Adipocyte (in vitro differentiated cells): Measurements from ENCODE around the gene PIGS.

Experiments used
- DNase-seq: peaks from one replicate; pipeline ENCODE4 v3.0.0-alpha.2; 2015; ENCODE audit warnings: low read depth
- H3K27me3 ChIP-seq: replicated peaks from 2 replicates; pipeline ENCODE4 v1.7.0; 2013; ENCODE audit warnings: mild to moderate bottlenecking, low read length, moderate library complexity; ENCODE audit not compliant: control insufficient read depth, insufficient read depth
- H3K36me3 ChIP-seq: 2 replicates; pipeline ENCODE4 v1.7.0; 2013; ENCODE audit warnings: low read length, mild to moderate bottlenecking, moderate library complexity; ENCODE audit not compliant: control insufficient read depth, insufficient read depth, severe bottlenecking
- H3K4me1 ChIP-seq: 2 replicates; pipeline ENCODE4 v1.7.0; 2013; ENCODE audit warnings: mild to moderate bottlenecking, low read length, moderate library complexity; ENCODE audit not compliant: control insufficient read depth, insufficient read depth
- H3K4me3 ChIP-seq: 2 replicates; pipeline ENCODE4 v1.7.0; 2013; ENCODE audit warnings: mild to moderate bottlenecking, low read length, moderate library complexity
- H3K9ac ChIP-seq: 2 replicates; pipeline ENCODE4 v1.7.0; 2013; ENCODE audit warnings: mild to moderate bottlenecking, low read length, moderate library complexity
- H3K9me3 ChIP-seq: 2 replicates; pipeline ENCODE4 v1.7.0; 2013; ENCODE audit warnings: mild to moderate bottlenecking, low read length, moderate library complexity; ENCODE audit not compliant: control insufficient read depth

PIGS gene

DNA sequence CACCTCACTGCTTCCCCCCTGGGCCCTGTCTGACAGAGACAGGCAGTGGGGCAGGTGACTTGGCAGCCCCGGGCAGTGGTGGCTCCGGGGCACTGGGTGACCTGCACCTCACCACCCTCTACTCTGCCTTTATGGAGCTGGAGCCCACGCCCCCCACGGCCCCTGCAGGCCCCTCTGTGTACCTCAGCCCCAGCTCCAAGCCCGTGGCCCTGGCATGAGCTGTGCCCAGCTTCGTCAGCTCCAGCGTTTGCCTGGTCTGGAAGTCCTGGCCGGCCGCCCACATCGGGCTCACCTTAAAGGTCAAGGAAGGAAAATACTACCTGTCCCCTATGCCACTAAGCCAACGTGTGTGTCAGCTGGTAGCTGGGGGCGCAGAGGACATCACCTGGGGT, 34.1 kb downstream of the PIGS start:
- Histone ChIP-seq H3K36me3 (no peaks in the 10 kb centered on the region), H3K4me3 (no peak overlapping the region), H3K27me3 (peaks cover 17% of the 10 kb centered on the region), H3K9me3 (no peaks in the 10 kb centered on the region), H3K9ac (no peak overlapping the region), H3K4me1 (no peaks in the 10 kb centered on the region)
- DNase-seq = no peak

DNA sequence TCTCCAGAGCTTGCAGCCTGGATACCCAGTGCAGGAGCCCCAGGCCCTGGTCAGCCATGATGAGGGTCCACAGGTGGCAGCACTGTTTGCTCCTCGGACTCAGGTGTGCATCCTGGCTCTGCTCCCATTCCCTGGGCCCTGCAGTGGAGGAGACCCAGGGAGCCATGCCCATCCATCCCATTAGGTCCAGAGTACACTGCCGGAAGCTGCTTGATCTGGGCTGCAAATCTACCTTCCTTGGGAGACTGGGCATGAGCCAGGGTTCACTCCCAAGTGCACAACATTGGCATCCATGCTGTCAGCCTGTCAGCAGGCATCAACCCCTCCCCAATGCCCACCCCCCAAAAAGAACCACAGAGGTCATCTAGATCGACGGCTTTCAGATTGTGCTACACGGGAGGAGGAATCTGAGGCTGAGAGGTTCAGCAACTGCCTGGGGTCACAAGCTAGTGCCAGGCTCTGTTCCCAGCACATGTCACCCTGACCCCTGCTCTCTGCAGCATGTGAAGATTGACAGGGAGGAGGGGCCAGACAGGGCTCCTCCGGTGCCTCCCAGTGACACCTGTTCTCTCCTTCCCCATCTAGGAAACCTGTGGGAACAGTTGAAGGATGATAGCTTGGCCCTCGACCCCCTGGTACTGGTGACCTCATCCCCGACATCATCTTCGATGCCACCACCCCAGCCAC, 34.6 kb downstream of the PIGS start:
- DNase-seq = no peak
- Histone ChIP-seq H3K27me3 (peaks cover 17% of the 10 kb centered on the region), H3K9me3 (no peaks in the 10 kb centered on the region)

DNA sequence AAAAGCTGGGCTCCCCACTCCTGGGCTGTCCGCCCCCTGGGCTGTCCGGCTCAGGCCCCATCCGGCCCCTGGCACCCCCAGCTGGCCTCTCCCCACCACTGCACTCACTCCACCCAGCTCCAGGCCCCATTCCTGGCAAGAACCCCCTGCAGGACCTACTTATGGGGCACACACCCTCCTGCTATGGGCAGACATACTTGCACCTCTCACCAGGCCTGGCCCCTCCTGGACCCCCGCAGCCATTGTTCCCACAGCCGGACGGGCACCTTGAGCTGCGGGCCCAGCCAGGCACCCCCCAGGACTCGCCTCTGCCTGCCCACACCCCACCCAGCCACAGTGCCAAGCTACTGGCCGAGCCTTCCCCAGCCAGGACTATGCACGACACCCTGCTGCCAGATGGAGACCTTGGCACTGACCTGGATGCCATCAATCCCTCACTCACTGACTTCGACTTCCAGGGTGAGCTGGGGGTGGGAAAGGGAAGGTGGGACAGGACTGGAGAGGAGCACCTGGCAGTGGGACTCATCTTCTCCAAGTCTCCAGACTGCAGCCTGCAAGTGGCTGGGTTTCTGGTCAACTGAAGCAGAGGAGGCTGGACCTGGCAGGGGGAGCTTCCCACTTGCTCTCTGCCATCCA, 36.5 kb downstream of the PIGS start:
- Histone ChIP-seq H3K9me3 (no peaks in the 10 kb centered on the region), H3K4me3 (no peak overlapping the region), H3K27me3 (peaks cover 17% of the 10 kb centered on the region), H3K4me1 (no peaks in the 10 kb centered on the region), H3K9ac (no peak overlapping the region), H3K36me3 (no peaks in the 10 kb centered on the region)
- DNase-seq = no peak

More for the DNA sequence above, 34.6 kb downstream of the PIGS start:
- Histone ChIP-seq H3K36me3 (no peaks in the 10 kb centered on the region), H3K4me3 (no peak overlapping the region), H3K4me1 (no peaks in the 10 kb centered on the region), H3K9ac (no peak overlapping the region)

DNA sequence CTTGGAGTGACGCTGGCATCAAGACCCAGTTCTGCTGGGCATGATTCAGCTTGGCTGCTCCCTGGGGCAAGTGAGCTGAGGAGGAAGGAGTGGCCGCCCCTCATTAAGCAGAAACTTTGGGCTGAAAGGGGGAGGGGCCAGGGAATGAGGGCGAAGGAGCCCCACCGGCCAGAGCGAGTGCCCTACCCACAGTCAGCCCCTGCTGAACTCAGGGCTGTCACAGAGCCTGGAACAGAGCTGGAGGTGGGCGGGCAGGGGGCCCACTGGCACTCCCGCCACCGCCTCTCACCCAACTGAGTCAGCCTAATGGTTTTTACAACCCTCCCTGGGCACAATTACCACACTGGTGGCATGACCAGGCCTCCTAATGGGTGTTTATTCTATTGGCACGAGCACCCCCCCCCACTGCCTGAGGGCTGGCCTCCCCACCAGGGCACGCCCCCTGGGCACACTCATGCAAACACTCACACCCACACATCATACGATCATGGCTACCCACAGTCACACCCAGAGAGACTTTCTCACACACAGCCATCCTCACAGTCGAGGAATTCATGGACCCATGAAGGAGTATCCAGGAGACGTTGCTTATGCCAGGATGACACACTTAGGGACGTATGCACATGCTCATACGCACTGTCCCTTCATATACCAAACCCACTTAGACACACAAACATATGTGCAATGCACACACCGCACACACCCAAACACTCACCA, 38.1 kb downstream of the PIGS start:
- no peak for DNase-seq
- Histone ChIP-seq H3K27me3 (peaks cover 6% of the 10 kb centered on the region), H3K36me3 (no peaks in the 10 kb centered on the region), H3K9me3 (no peaks in the 10 kb centered on the region), H3K4me1 (no peaks in the 10 kb centered on the region), H3K4me3 (no peak overlapping the region), H3K9ac (no peak overlapping the region)

DNA sequence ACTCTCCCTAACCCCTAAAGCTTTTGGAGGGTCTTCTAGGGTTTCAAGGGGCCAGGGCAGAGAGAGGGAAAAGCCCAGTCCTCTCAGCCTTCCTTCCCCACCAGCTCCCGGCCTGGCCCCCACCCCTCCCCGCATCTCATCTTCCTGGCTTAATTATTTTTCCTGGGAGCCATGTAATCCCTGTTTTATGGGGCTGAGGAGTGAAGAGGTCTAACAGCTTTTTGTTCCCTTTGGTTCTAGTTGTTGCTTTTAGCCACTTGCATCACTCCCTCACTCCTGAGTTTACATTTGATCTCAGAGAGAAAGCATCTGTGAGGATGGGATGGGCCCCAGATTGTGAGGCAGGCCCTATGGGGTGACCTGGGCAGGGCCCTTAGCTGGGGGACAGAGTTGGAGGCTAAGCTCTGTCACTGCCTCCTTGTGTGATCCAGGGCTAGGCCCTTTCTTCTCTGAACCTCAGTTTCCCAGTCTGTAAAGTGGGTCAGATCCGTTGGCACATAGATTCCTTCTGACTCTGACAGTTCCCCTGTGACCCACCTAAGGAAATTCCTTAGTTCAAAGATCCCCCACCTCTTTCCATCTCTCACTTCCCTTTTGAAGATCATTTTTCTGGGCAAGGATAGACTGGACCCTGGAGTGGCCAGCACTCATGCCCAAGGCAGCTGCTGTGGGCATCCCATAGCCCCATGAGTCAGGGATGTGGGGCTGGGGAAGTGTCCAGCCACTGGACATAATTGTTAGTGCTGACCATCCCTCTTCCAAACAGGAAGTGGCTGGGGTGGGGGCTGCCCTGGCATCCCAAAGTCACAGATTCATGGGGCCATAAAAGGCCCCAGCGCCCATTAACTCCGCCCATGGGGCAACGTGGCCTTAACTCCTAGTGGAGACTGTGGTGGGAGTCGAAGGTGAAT, 39.0 kb downstream of the PIGS start:
- Histone ChIP-seq H3K4me1 (peaks cover 2% of the 10 kb centered on the region), H3K9ac (no peak overlapping the region), H3K9me3 (no peaks in the 10 kb centered on the region), H3K4me3 (no peak overlapping the region), H3K36me3 (no peaks in the 10 kb centered on the region), H3K27me3 (no peaks in the 10 kb centered on the region)
- DNase-seq = no peak

DNA sequence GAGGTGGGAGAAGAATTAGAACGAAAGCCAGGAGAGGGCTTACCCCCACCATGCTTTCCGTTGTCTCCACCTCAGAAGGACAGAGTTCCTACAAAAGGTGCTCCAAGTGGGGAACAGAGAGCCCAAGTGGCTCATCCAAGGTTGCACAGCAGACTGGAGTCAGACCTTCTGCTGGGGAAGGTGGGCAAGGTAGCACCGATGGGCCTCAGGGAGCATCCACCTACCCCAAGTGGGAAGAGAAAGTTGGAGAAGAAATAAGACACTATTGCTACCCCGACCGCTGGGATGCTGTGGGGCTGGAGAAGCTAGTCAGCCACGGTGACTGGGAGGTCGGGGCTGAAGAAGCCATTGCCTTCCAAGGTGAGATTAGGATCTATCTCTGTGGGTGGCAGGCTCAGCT, 40.4 kb downstream of the PIGS start:
- Histone ChIP-seq H3K4me3 (no peak overlapping the region), H3K27me3 (no peaks in the 10 kb centered on the region), H3K36me3 (no peaks in the 10 kb centered on the region), H3K4me1 (peaks cover 2% of the 10 kb centered on the region), H3K9ac (no peak overlapping the region), H3K9me3 (no peaks in the 10 kb centered on the region)
- no peak for DNase-seq

DNA sequence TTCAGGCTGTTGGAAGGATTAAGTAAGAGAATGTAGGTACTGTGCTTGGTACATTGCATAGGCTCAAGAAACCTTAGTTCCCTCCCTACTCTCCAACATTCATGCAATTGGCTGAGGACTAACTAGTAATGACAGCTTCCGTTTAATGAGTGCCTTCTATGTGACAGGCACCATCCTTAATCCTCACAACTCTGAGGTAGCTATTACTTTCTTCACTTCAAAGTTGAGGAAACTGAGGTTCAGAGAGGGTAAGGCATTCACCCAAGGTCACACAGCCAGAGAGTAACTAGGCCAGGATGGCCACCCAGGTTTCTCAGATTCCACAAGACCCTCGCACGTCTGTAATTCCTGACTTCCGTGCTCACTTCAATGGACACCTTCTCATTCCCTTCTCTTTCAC, 41.1 kb downstream of the PIGS start:
- H3K9ac ChIP-seq = no peak overlapping the region
- no peaks in the 10 kb centered on the region for H3K27me3 ChIP-seq
- peaks cover 6% of the 10 kb centered on the region for H3K4me1 ChIP-seq
- H3K4me3 ChIP-seq = no peak overlapping the region
- H3K9me3 ChIP-seq = no peaks in the 10 kb centered on the region
- DNase-seq = no peak
- no peaks in the 10 kb centered on the region for H3K36me3 ChIP-seq

DNA sequence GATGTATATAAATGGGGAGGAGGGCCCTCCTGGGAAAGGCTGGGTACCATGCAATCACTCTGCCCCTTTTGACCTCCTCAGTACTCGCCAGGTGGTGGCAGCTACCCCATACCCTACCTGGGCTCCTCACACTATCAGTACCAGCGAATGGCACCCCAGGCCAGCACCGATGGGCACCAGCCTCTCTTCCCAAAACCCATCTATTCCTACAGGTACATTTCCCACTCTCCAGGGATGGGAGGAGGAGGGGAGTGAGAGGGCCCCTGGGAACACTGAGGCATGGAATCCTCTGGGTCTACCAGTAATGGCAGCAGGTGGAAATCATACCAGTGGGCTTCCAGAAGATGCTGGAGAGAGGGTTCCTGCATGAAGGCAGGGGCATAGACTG, 42.3 kb downstream of the PIGS start:
- Histone ChIP-seq H3K36me3 (no peaks in the 10 kb centered on the region), H3K4me3 (no peak overlapping the region), H3K9me3 (no peaks in the 10 kb centered on the region), H3K27me3 (no peaks in the 10 kb centered on the region), H3K9ac (no peak overlapping the region), H3K4me1 (peaks cover 7% of the 10 kb centered on the region)
- no peak for DNase-seq

DNA sequence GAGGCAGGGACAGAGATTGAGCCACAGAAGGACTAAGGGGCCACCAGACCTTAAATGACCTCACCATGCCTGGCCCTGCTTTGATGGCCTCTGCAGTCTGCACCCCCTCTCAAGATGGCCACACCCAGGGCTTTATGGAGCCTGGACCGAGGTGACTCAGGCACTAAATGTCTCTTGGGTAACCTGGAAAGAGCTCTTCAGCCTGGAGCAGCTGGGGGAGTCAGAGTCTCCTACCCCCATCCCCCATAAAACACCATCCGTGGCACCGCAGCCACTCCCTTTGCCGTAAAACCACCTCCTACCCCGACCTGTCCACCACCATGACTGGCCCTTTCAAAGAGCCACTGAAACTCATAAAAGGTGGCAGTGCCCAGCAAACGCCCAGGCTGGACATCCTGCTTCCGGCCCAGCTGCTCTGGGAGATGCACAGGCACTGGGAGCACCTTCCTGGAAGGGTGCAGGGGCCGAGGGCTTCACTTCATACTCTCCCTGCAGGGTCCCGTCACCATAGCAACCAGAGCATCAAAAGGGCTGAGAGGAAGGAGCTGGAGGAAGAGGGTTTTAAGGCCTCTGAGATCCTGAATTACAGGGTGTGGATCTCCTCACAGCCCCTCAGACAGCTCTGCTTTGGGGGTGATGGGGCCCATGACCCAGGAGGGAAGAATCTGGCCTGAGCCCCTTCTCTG, 42.9 kb downstream of the PIGS start:
- no peak for DNase-seq
- Histone ChIP-seq H3K36me3 (no peaks in the 10 kb centered on the region), H3K9me3 (no peaks in the 10 kb centered on the region), H3K27me3 (no peaks in the 10 kb centered on the region), H3K4me1 (peaks cover 7% of the 10 kb centered on the region), H3K4me3 (no peak overlapping the region), H3K9ac (no peak overlapping the region)

DNA sequence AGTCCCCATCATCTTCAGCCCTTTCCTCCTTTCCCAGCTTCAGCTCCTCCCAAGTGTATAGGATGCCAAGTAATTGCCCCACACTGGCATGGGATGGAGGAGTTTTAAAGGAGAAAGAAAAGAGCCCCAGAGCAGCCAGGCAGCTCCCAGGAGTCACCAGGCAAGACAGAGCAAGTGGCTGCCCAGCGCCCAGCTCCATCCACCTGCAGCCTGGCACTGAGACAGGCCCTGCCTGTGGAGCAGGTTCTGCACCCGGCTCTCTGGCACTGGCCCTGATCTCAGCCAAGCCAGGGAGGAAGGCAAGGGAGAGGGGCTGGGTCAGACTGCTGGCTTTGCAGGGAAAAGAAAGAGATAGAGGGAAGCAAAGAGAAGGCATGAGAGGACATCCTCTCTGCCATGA, 43.5 kb downstream of the PIGS start:
- Histone ChIP-seq H3K4me3 (no peak overlapping the region), H3K27me3 (no peaks in the 10 kb centered on the region), H3K36me3 (no peaks in the 10 kb centered on the region), H3K9ac (no peak overlapping the region), H3K4me1 (peaks cover 7% of the 10 kb centered on the region), H3K9me3 (no peaks in the 10 kb centered on the region)
- DNase-seq = no peak
